Gastrocnemius medialis (tissue), 4 donors: Measurements from ENCODE around the gene PPIG.

Experiments used
- POLR2A ChIP-seq, 2 donors: fragments of 450-650 bp; IDR thresholded peaks; one replicate each; pipeline ENCODE4 v1.6.1; 2017; ENCODE audit warnings: antibody characterized with exemption in 2 of 2, mild to moderate bottlenecking in 2 of 2, moderate library complexity in 2 of 2
- TF ChIP-seq, protein P1 (sequence below), 5 experiments: fragments of 450-650 bp in 3 of 5; fragments of 200-600 bp in 2 of 5; sonication (generic) in 2 of 5; IDR thresholded peaks in 4 of 5; conservative IDR thresholded peaks in 1 of 5; 1 replicate in 4 of 5; 2 replicates in 1 of 5; pipeline ENCODE4 v1.5.1; 2016 to 2019; ENCODE audit warnings: antibody characterized with exemption in 5 of 5, mild to moderate bottlenecking in 3 of 5, moderate library complexity in 3 of 5

DNA sequence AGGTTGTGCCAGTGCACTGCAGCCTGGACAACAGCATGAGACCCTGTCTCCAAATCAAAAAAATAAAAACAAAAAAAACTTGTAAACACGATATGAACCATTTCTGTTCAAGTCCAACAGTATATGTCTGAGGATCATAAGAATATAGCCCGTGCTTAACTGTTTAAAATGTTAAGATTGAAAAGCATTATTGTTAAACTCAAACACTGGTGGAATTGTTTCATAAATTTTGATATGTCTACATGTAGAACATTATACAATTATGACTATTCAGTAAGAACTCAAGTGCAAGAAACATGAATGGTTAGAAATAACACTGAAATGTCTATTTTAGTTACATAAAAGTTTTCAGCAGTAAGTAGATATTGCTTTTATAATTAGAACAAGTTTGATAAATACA lies 29.7 kb downstream of the PPIG start:
- TF ChIP-seq, protein P1, sequence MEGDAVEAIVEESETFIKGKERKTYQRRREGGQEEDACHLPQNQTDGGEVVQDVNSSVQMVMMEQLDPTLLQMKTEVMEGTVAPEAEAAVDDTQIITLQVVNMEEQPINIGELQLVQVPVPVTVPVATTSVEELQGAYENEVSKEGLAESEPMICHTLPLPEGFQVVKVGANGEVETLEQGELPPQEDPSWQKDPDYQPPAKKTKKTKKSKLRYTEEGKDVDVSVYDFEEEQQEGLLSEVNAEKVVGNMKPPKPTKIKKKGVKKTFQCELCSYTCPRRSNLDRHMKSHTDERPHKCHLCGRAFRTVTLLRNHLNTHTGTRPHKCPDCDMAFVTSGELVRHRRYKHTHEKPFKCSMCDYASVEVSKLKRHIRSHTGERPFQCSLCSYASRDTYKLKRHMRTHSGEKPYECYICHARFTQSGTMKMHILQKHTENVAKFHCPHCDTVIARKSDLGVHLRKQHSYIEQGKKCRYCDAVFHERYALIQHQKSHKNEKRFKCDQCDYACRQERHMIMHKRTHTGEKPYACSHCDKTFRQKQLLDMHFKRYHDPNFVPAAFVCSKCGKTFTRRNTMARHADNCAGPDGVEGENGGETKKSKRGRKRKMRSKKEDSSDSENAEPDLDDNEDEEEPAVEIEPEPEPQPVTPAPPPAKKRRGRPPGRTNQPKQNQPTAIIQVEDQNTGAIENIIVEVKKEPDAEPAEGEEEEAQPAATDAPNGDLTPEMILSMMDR (IDR thresholded peaks at IDR 0.05 in 4 of 5, conservative IDR thresholded peaks at IDR 0.05 in 1 of 5), result no peak
- TF ChIP-seq POLR2A (IDR thresholded peaks at IDR 0.05), result no peak
